SK-N-SH (cell line): ENCODE results near the gene TRNP1. TPM values are rescaled to one million over a fixed set of nuclear protein-coding genes. Genes with fewer than 3 reads are reported as not detected.

Experiments used
- CTCF ChIA-PET: fragments of 300-600, 350-600 bp; formaldehyde crosslinking; extraction: SDS; loops from one replicate; lab custom pipeline; 2021; lab: Yijun Ruan, JAX
- POLR2A ChIA-PET: fragments of 350-600 bp; sonication (Branson Sonifier 250); formaldehyde crosslinking; extraction: SDS; loops from one replicate; lab custom pipeline; 2020; ENCODE audit warnings: antibody characterized with exemption, inconsistent platforms; lab: Yijun Ruan, JAX
- DNase-seq: peaks from one replicate; pipeline ENCODE4 v3.0.0; 2012
- H2AFZ ChIP-seq: fragments of 200-600 bp; sonication (generic); 2 replicates; pipeline ENCODE4 v1.8.1; 2016; ENCODE audit warnings: antibody characterized with exemption, mild to moderate bottlenecking, low read depth
- H3F3A ChIP-seq: fragments of 200-600 bp; sonication (generic); replicated peaks from 2 replicates; pipeline ENCODE3; 2016; ENCODE audit warnings: antibody characterized with exemption, mild to moderate bottlenecking; ENCODE audit not compliant: insufficient read depth
- H3K27ac ChIP-seq, 2 experiments: fragments of 200-500 bp in 1 of 2; fragments of 200-600 bp in 1 of 2; sonication (Bioruptor generic) in 1 of 2; sonication (generic), shearing (Covaris generic) in 1 of 2; 2 replicates each; pipeline versions ENCODE4 v1.5.1 to v1.6.1; 2014 to 2016; ENCODE audit warnings: low read depth in 2 of 2, inconsistent platforms in 1 of 2, low read length in 1 of 2, mild to moderate bottlenecking in 1 of 2, mixed read lengths in 1 of 2
- H3K27me3 ChIP-seq: fragments of 200-600 bp; sonication (generic), shearing (Covaris generic); 2 replicates; pipeline ENCODE4 v1.6.1; 2016; ENCODE audit warnings: mixed run types; ENCODE audit not compliant: insufficient read depth
- H3K36me3 ChIP-seq, 2 experiments: fragments of 200-500 bp in 1 of 2; fragments of 200-600 bp in 1 of 2; sonication (Bioruptor generic) in 1 of 2; sonication (generic) in 1 of 2; replicated peaks in 1 of 2; 2 replicates each; pipeline versions ENCODE3 to v1.5.1; 2014 to 2016; ENCODE audit warnings: low read length in 1 of 2, mild to moderate bottlenecking in 1 of 2; ENCODE audit not compliant: insufficient read depth in 2 of 2, control insufficient read depth in 1 of 2
- H3K4me1 ChIP-seq, 2 experiments: fragments of 200-500 bp in 1 of 2; fragments of 200-600 bp in 1 of 2; sonication (Bioruptor generic) in 1 of 2; sonication (generic), shearing (Covaris generic) in 1 of 2; 2 replicates each; pipeline versions ENCODE4 v1.5.1 to v1.6.1; 2014 to 2016; ENCODE audit warnings: low read depth in 1 of 2, low read length in 1 of 2, mixed run types in 1 of 2; ENCODE audit not compliant: insufficient read depth in 2 of 2, control insufficient read depth in 1 of 2
- H3K4me2 ChIP-seq: fragments of 200-600 bp; sonication (generic), shearing (Covaris generic); 2 replicates; pipeline ENCODE4 v1.6.1; 2017; ENCODE audit warnings: mixed run types
- H3K4me3 ChIP-seq, 2 experiments: fragments of 200-500 bp in 1 of 2; fragments of 200-600 bp in 1 of 2; sonication (Bioruptor generic) in 1 of 2; sonication (generic), shearing (Covaris generic) in 1 of 2; 2 replicates each; pipeline versions ENCODE4 v1.5.1 to v1.8.1; 2014 to 2016; ENCODE audit warnings: low read depth in 2 of 2, inconsistent platforms in 1 of 2, low read length in 1 of 2, mild to moderate bottlenecking in 1 of 2, mixed read lengths in 1 of 2, moderate library complexity in 1 of 2
- H3K79me2 ChIP-seq: fragments of 200-600 bp; sonication (generic); 2 replicates; pipeline ENCODE4 v1.8.1; 2017; ENCODE audit warnings: mild to moderate bottlenecking; ENCODE audit not compliant: insufficient read depth
- H3K9ac ChIP-seq: fragments of 200-600 bp; sonication (generic); 2 replicates; pipeline ENCODE4 v1.6.1; 2017; ENCODE audit warnings: mixed run types
- H3K9me2 ChIP-seq: fragments of 200-600 bp; sonication (generic); 2 replicates; pipeline ENCODE4 v1.6.1; 2017; ENCODE audit warnings: mixed run types
- H3K9me3 ChIP-seq: fragments of 200-600 bp; sonication (generic); 2 replicates; pipeline ENCODE4 v1.6.1; 2017; ENCODE audit warnings: mixed run types, mild to moderate bottlenecking, moderate library complexity
- H4K20me1 ChIP-seq: fragments of 200-600 bp; sonication (generic); 2 replicates; pipeline ENCODE4 v1.6.1; 2017; ENCODE audit warnings: mild to moderate bottlenecking, mixed run types; ENCODE audit not compliant: insufficient read depth
- CHD2 ChIP-seq: fragments of 150-350 bp; IDR thresholded peaks from 2 replicates; pipeline ENCODE4 v1.6.1; 2018; ENCODE audit warnings: low read length; ENCODE audit not compliant: partially characterized antibody
- ELF1 ChIP-seq: IDR thresholded peaks from 2 replicates; pipeline ENCODE4 v1.4.0; 2012
- EP300 ChIP-seq, 2 experiments: IDR thresholded peaks; 2 replicates each; pipeline versions ENCODE4 v1.4.0 to v1.6.1; 2012; ENCODE audit warnings: borderline replicate concordance in 1 of 2, low read depth in 1 of 2, low read length in 1 of 2
- FOXJ3 ChIP-seq: sonication (generic); formaldehyde crosslinking; IDR thresholded peaks from 2 replicates; pipeline ENCODE4 v1.5.1; 2020; ENCODE audit warnings: mild to moderate bottlenecking, missing genetic modification reagents
- FOXM1 ChIP-seq: IDR thresholded peaks from 2 replicates; pipeline ENCODE4 v1.4.0; 2012; ENCODE audit warnings: low read depth, mild to moderate bottlenecking
- GATA2 ChIP-seq: sonication (generic); formaldehyde crosslinking; IDR thresholded peaks from 2 replicates; pipeline ENCODE4 v1.5.0; 2020; ENCODE audit warnings: mild to moderate bottlenecking, missing genetic modification reagents
- MEF2A ChIP-seq: IDR thresholded peaks from 2 replicates; pipeline ENCODE4 v1.4.0; 2012; ENCODE audit warnings: low read depth, borderline replicate concordance
- NFIC ChIP-seq: IDR thresholded peaks from 2 replicates; pipeline ENCODE4 v1.4.0; 2012; ENCODE audit warnings: borderline replicate concordance
- POLR2AphosphoS5 ChIP-seq: IDR thresholded peaks from 2 replicates; pipeline ENCODE4 v1.6.1; 2012; ENCODE audit warnings: low read depth, low read length
- RCOR1 ChIP-seq: fragments of 150-350 bp; IDR thresholded peaks from 2 replicates; pipeline ENCODE4 v1.6.1; 2017; ENCODE audit warnings: antibody characterized with exemption, low read length
- REST ChIP-seq: IDR thresholded peaks from 2 replicates; pipeline ENCODE4 v1.6.1; 2012; ENCODE audit warnings: mild to moderate bottlenecking, low read depth, low read length, moderate library complexity
- RXRA ChIP-seq: IDR thresholded peaks from 2 replicates; pipeline ENCODE4 v1.4.0; 2012; ENCODE audit warnings: low read depth, mild to moderate bottlenecking, borderline replicate concordance
- SMC3 ChIP-seq: IDR thresholded peaks from 2 replicates; pipeline ENCODE4 v1.6.1; 2012; ENCODE audit warnings: low read depth, low read length, improper control_type of control experiment
- TAF1 ChIP-seq: IDR thresholded peaks from 2 replicates; pipeline ENCODE4 v1.6.1; 2012; ENCODE audit warnings: low read depth, mild to moderate bottlenecking, low read length, moderate library complexity, borderline replicate concordance
- TCF12 ChIP-seq: IDR thresholded peaks from 2 replicates; pipeline ENCODE4 v1.4.0; 2012
- USF2 ChIP-seq: fragments of 150-350 bp; IDR thresholded peaks from 2 replicates; pipeline ENCODE4 v1.6.1; 2017; ENCODE audit warnings: antibody characterized with exemption, low read length, low read depth, borderline replicate concordance
- YY1 ChIP-seq: IDR thresholded peaks from 2 replicates; pipeline ENCODE4 v1.4.0; 2012; ENCODE audit warnings: low read depth, mild to moderate bottlenecking
- ZBTB33 ChIP-seq: IDR thresholded peaks from 2 replicates; pipeline ENCODE4 v1.4.0; 2012; ENCODE audit warnings: low read depth, borderline replicate concordance
- WGBS: methylation state at CpG from one replicate; pipeline ENCODE4 v1.1.6; 2017; ENCODE audit warnings: low lambda C conversion rate; 5-methylcytosine and 5-hydroxymethylcytosine counted together
- polyA plus RNA-seq, 3 experiments: library from polyadenylated mRNA; depleted of rRNA; stranded (reverse); fragments of >200 nt; gene quantifications; 2 replicates each; pipeline ENCODE4 v1.2.3, GENCODE V29; 2012

TRNP1 gene
- polyA plus RNA-seq, 1 of the 3 experiments (the other 2 are of a cell fraction): 8.8 TPM

GRCh38 chr1:27000817-27001460 lies 7.4 kb downstream of the TRNP1 start:
- no peaks in the 10 kb centered on the region for H3K9me2 ChIP-seq
- peaks cover 11 to 30% of the 10 kb centered on the region in 2 experiments; a peak in 3 of 4 replicates for H3K4me1 ChIP-seq
- H3K79me2 ChIP-seq: no peaks in the 10 kb centered on the region; the same call in 1 of the 2 replicates
- H3K27me3 ChIP-seq: no peaks in the 10 kb centered on the region
- ChIA-PET CTCF (interaction anchor here (1.2 kb wide), 1 partner anchor 9 kb away, joined by 4 read pairs; no protein-coding TSS in a partner anchor), POLR2A (interaction anchor here (0.7 kb wide), 1 partner anchor 92 kb away, joined by 3 read pairs; no protein-coding TSS in a partner anchor)
- H4K20me1 ChIP-seq: no peaks in the 10 kb centered on the region; the same call in 1 of the 2 replicates
- WGBS: 85% methylated on average over 6 of the region's 8 CpGs
- H3K9me3 ChIP-seq: no peaks in the 10 kb centered on the region
- H3K36me3 ChIP-seq: no peaks in the 10 kb centered on the region
- no peak for TF ChIP-seq CHD2
- no peak for TF ChIP-seq ELF1
- no peak for TF ChIP-seq POLR2AphosphoS5
- TF ChIP-seq SMC3: no peak
- no peak for TF ChIP-seq TCF12
- no peak for TF ChIP-seq FOXM1
- TF ChIP-seq USF2: no peak
- TF ChIP-seq FOXJ3: no peak
- TF ChIP-seq MEF2A: no peak
- TF ChIP-seq YY1: no peak
- no peak for TF ChIP-seq NFIC
- TF ChIP-seq ZBTB33: no peak
- no peak for TF ChIP-seq RXRA
- TF ChIP-seq GATA2 (CRISPR knock-in tag): no peak
- no peak for TF ChIP-seq EP300 (IDR thresholded peaks at IDR 0.05; ENCODE audit: borderline replicate concordance in 1 of 2, low read depth in 1 of 2, low read length in 1 of 2)
- TF ChIP-seq TAF1: no peak
- no peak for TF ChIP-seq RCOR1
- TF ChIP-seq REST: no peak
- H3K9ac ChIP-seq: no peak overlapping the region
- H3K4me3 ChIP-seq: no peak overlapping the region
- H3K27ac ChIP-seq: no peak overlapping the region
- no peak overlapping the region for H2AFZ ChIP-seq
- peaks cover 15% of the 10 kb centered on the region for H3F3A ChIP-seq
- DNase-seq: no peak
- no peak overlapping the region for H3K4me2 ChIP-seq
